Dedifferentiated amniotic fluid mesenchymal stem cell (primary cell): ENCODE results near the gene LRP1-AS.

Experiments used
- DNase-seq: peaks from one replicate; pipeline ENCODE4 v3.0.0-alpha.2; 2016; ENCODE audit errors: extremely low spot score

LRP1-AS gene

GRCh38 chr12:57141249-57141648 is 6.2 kb downstream of the LRP1-AS start:
- no peak for DNase-seq

- no peak for DNase-seq
Observed at GRCh38 chr12:57139796-57140649, 7.4 kb downstream of the LRP1-AS start.

GRCh38 chr12:57138526-57139272 is 8.7 kb downstream of the LRP1-AS start:
- DNase-seq: no peak

GRCh38 chr12:57135527-57136326 is 11.7 kb downstream of the LRP1-AS start:
- peak; percentile 16 for DNase-seq

- no peak for DNase-seq
Observed at GRCh38 chr12:57134949-57135348, 12.5 kb downstream of the LRP1-AS start.

GRCh38 chr12:57133916-57134315 is 13.5 kb downstream of the LRP1-AS start:
- DNase-seq: no peak

- DNase-seq: peak; percentile 59
Observed at GRCh38 chr12:57133013-57133569, 14.3 kb downstream of the LRP1-AS start.

- no peak for DNase-seq
Observed at GRCh38 chr12:57131896-57132744, 15.3 kb downstream of the LRP1-AS start.

- no peak for DNase-seq
Observed at GRCh38 chr12:57130941-57131340, 16.5 kb downstream of the LRP1-AS start.

- no peak for DNase-seq
Observed at GRCh38 chr12:57129889-57130288, 17.5 kb downstream of the LRP1-AS start.

- DNase-seq: no peak
Observed at GRCh38 chr12:57129321-57129842, 18.0 kb downstream of the LRP1-AS start.

GRCh38 chr12:57128519-57129247 is 18.7 kb downstream of the LRP1-AS start:
- no peak for DNase-seq

GRCh38 chr12:57127726-57128518 is 19.5 kb downstream of the LRP1-AS start, which contains the start of gene LRP1:
TSS of gene LRP1 (plus strand) at chr12:57128483. CDS start at chr12:57128965, 482 bp downstream.
- DNase-seq: peak; percentile 65

- DNase-seq: no peak
Observed at GRCh38 chr12:57127101-57127725, 20.2 kb downstream of the LRP1-AS start.

GRCh38 chr12:57126561-57126960 is 20.9 kb downstream of the LRP1-AS start:
- DNase-seq: no peak

GRCh38 chr12:57126061-57126460 is 21.4 kb downstream of the LRP1-AS start:
- no peak for DNase-seq

GRCh38 chr12:57124261-57124877 is 23.1 kb downstream of the LRP1-AS start:
- peak; percentile 77 for DNase-seq

- no peak for DNase-seq
Observed at GRCh38 chr12:57123813-57124212, 23.6 kb downstream of the LRP1-AS start.
